RWPE1 (cell line): ENCODE data around the gene BRSK2.

Experiments used
- CTCF ChIA-PET: fragments of 350-600 bp; sonication (Branson Sonifier 250); formaldehyde crosslinking; extraction: SDS; loops from one replicate; lab custom pipeline; 2021; lab: Yijun Ruan, JAX
- POLR2A ChIA-PET: fragments of 400-600 bp; formaldehyde crosslinking; extraction: SDS; loops from one replicate; lab custom pipeline; 2020; ENCODE audit warnings: antibody characterized with exemption; ENCODE audit not compliant: low non-redundant PET; lab: Yijun Ruan, JAX
- DNase-seq: peaks from one replicate; pipeline ENCODE4 v3.0.0; 2012; ENCODE audit warnings: low spot score
- H3K27ac ChIP-seq: fragments of 450-650 bp; 2 replicates; pipeline ENCODE4 v1.5.1; 2017
- CTCF ChIP-seq: fragments of 450-650 bp; conservative IDR thresholded peaks from 2 replicates; pipeline ENCODE4 v1.5.1; 2017; ENCODE audit warnings: low read depth, mild to moderate bottlenecking

BRSK2 gene

GRCh38 chr11:1403078-1403620 is 13.4 kb downstream of the BRSK2 start:
- no peak for TF ChIP-seq CTCF
- ChIA-PET CTCF (interaction anchor here (0.7 kb wide), 1 partner anchor 240 kb away, joined by 4 read pairs; no protein-coding TSS in a partner anchor), POLR2A (no interaction called here)
- no peak overlapping the region for H3K27ac ChIP-seq
- no peak for DNase-seq

- CTCF ChIA-PET, result interaction anchor here (0.7 kb wide), 1 partner anchor 241 kb away, joined by 4 read pairs; no protein-coding TSS in a partner anchor
- H3K27ac ChIP-seq, result no peak overlapping the region
- DNase-seq, result no peak
These were observed 14.2 kb downstream of the BRSK2 start for GRCh38 chr11:1403721-1404460.

GRCh38 chr11:1404461-1405185 is 14.9 kb downstream of the BRSK2 start:
- no peak overlapping the region for H3K27ac ChIP-seq
- no peak for DNase-seq
- POLR2A ChIA-PET, result no interaction called here
- no peak for TF ChIP-seq CTCF
- CTCF ChIA-PET, result no interaction called here

More at GRCh38 chr11:1403721-1404460, 14.2 kb downstream of the BRSK2 start:
- POLR2A ChIA-PET, result no interaction called here
- TF ChIP-seq CTCF, result no peak

- no peak overlapping the region for H3K27ac ChIP-seq
- DNase-seq, result no peak
- POLR2A ChIA-PET, result no interaction called here
- CTCF ChIA-PET, result no interaction called here
- TF ChIP-seq CTCF, result no peak
These were observed 15.7 kb downstream of the BRSK2 start for GRCh38 chr11:1405186-1406020.

- no peak for DNase-seq
- ChIA-PET POLR2A (no interaction called here), CTCF (no interaction called here)
- no peak overlapping the region for H3K27ac ChIP-seq
- TF ChIP-seq CTCF, result no peak
These were observed 17.1 kb downstream of the BRSK2 start for GRCh38 chr11:1406571-1407485.
